Measurements from ENCODE around the gene CAMK1.

GRCh38 chr3:9761919-9762318, 7.8 kb downstream of the CAMK1 start:
- TF ChIP-seq CTCF (conservative IDR thresholded peaks at IDR 0.05; ENCODE audit: low read depth, low read length) = no peak
- no peak for TF ChIP-seq MXI1 (IDR thresholded peaks at IDR 0.05; ENCODE audit: borderline replicate concordance, low read depth, low read length)
- TF ChIP-seq RAD21 (IDR thresholded peaks at IDR 0.05; ENCODE audit: low read length) = no peak
- TF ChIP-seq POLR2A (IDR thresholded peaks at IDR 0.05; ENCODE audit: low read depth, low read length) = no peak
- TF ChIP-seq SMC3 (IDR thresholded peaks at IDR 0.05; ENCODE audit: low read depth, low read length) = no peak
- TF ChIP-seq USF2 (IDR thresholded peaks at IDR 0.05; ENCODE audit: low read depth, low read length) = no peak

Data from IMR-90 (cell line).